Stimulated activated naive CD8-positive, alpha-beta T cell treated with anti-CD3 and anti-CD28 coated beads, Interleukin-15, Interleukin-2, amounts not matched to agents 100 ng/mL and 50 ng/mL, for 24 hours (primary cell): ENCODE measurements around the gene TMEM259.

Source experiments
- H3K27ac Mint-ChIP-seq: one replicate; pipeline ENCODE4 v1.8.0; 2021; ENCODE audit warnings: mild to moderate bottlenecking, mixed read lengths
- H3K27me3 Mint-ChIP-seq: one replicate; pipeline ENCODE4 v1.8.0; 2021; ENCODE audit warnings: mixed read lengths
- H3K36me3 Mint-ChIP-seq: one replicate; pipeline ENCODE4 v1.8.0; 2021; ENCODE audit warnings: low read depth, mixed read lengths
- H3K4me1 Mint-ChIP-seq: one replicate; pipeline ENCODE4 v1.8.0; 2021; ENCODE audit warnings: low read depth, mixed read lengths
- H3K4me3 Mint-ChIP-seq: one replicate; pipeline ENCODE4 v1.8.0; 2021; ENCODE audit warnings: mild to moderate bottlenecking, mixed read lengths
- H3K9me3 Mint-ChIP-seq: one replicate; pipeline ENCODE4 v1.8.0; 2021; ENCODE audit warnings: mixed read lengths

TMEM259 gene

DNA sequence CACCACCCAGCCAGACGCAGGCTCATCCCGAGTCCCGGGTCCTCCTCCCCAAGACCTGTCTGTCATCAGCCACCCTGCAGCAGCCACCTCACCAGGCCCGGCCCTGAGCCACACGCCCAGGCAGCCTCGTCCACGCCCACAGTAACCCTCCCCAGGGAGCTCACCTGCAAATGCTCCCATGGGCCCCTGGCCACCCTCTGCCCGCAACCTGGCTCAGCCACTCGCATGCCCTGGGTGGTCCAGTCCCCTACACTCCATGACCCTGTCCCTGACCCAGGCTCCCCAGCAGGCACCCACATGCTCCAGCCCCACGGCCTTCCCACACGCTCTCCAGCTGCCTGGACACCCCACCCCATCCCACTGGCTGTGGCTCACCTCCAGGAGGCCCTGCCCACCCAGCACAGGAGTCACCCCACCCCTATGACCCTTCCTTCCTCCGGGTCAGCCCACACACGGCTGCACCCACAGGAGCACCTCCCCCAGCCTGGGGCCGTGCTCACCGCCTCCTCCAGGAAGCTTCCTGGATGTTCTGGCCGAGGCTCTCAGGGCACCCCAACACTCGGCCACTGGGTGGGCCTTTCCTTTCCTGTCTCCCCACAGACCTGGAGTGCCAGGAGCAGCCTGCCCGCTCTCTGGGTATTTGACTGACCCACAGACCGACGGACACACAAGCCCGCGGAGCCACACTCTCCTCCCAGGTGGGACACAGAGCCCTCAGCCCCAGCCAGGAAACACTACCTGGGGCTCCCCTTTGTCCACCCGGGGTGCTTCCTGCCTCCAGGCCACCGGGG lies 3.6 kb downstream of the TMEM259 start:
- peaks cover 7% of the 10 kb centered on the region for H3K36me3 Mint-ChIP-seq
- no peaks in the 10 kb centered on the region for H3K27me3 Mint-ChIP-seq
- no peaks in the 10 kb centered on the region for H3K9me3 Mint-ChIP-seq
- H3K27ac Mint-ChIP-seq = peak overlapping the region; percentile 79
- H3K4me3 Mint-ChIP-seq = peak overlapping the region; percentile 35
- H3K4me1 Mint-ChIP-seq = peaks cover 40% of the 10 kb centered on the region

DNA sequence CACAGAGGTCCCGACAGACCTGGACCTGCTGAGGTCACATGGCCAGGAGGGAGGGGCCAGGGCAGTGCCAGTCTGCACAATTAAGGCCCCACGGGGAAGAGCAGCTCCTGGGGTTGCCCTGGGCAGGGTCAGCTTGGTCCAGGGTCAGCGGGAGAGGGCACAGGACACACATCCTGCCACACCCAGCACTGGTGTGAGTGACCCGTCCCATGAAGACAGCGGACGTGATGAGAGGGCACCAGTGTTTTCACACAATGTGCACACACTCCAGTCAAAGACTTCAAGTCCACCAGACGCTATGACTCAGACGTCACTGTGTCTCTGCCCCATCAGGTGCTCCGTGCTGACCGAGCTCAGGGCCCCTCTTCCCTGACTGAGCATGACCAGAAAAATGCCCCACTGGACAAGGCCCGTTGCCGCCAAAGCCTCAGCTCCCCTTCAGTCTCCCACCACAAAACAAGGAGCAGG lies 4.2 kb downstream of the TMEM259 start:
- H3K4me1 Mint-ChIP-seq = peaks cover 39% of the 10 kb centered on the region
- peak overlapping the region; percentile 35 for H3K4me3 Mint-ChIP-seq
- H3K36me3 Mint-ChIP-seq = peaks cover 7% of the 10 kb centered on the region
- H3K9me3 Mint-ChIP-seq = no peaks in the 10 kb centered on the region
- no peaks in the 10 kb centered on the region for H3K27me3 Mint-ChIP-seq
- H3K27ac Mint-ChIP-seq = peak overlapping the region; percentile 79

DNA sequence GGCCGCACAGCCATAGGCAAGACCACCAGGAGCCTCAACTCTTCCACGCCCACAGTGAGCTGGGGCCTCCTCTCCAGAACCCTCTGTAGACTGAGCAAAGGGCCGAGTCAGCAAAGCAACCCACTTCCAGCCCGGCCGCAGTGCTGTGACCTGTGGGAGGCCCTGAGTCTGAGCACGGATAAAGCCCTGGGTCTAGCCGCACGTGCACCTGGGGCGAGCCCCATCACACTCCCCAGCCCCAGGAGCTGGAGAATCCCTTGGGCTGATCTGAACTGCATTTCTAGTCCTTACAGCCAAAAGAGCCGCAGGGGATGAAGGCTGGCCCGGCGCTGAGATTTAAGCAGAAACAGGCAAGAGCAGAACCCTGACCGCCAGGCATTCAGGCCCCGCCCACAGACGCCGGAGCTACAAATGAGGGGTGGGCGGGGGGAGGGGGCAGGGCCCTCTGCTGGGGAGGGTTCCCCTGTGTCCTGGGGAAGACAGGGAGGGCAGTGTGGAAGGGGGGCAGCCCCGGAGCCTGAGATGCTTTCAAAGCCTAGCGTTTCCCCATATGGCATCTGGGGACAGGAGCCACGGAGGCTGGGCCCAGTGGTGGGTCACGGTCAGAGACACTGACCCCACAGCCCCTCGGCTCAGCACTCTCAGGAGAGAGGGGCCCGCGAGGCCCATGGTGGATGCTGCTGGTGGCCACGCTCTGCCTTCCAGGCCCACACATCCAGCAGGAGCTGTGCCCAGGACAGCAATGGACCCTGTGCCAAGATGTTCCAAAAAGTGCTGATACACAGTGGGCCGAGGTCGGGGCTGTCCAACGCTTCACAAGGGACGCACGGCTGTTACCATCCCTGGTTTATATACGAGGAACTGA lies 4.9 kb downstream of the TMEM259 start:
- Mint-ChIP-seq H3K4me3 (no peak overlapping the region), H3K36me3 (peaks cover 7% of the 10 kb centered on the region), H3K27me3 (no peaks in the 10 kb centered on the region), H3K4me1 (peaks cover 33% of the 10 kb centered on the region), H3K27ac (no peak overlapping the region), H3K9me3 (no peaks in the 10 kb centered on the region)

DNA sequence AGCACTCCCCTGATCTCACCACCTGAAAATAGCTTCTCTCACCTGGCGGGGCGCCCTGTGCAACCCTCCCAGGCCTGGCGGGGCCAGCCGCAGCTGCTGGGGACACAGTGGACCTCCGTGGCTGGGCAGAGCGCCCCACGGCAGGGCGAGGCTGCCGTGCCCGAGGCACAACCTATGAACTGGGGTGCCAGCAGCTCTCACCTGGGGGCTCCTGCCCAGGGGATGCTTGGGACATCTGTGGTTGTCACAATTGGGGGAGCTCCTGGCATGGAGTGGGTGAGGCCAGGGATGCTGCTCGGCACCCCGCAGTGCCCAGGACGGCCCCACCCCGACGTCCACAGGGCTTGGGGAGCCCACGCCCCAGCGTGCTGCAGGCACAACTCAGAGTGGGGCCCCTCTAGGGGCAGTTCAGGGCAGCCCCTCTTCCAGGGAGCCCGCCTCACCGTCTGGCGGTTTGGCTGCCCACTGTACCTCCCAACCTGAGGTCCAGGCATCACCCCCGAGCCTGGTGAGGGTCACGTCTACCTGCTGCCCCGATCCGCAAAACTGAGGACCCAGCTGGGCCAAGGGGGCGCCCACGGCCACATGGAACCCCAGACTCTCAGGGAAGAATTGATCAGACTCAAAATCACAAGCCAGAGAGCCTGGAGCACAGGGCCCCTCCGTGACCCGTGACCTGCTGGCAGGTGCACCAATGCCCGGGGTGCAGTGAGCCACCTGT lies 5.7 kb downstream of the TMEM259 start:
- Mint-ChIP-seq H3K36me3 (peaks cover 4% of the 10 kb centered on the region), H3K4me3 (no peak overlapping the region), H3K9me3 (no peaks in the 10 kb centered on the region), H3K27me3 (no peaks in the 10 kb centered on the region), H3K4me1 (peaks cover 32% of the 10 kb centered on the region), H3K27ac (no peak overlapping the region)

DNA sequence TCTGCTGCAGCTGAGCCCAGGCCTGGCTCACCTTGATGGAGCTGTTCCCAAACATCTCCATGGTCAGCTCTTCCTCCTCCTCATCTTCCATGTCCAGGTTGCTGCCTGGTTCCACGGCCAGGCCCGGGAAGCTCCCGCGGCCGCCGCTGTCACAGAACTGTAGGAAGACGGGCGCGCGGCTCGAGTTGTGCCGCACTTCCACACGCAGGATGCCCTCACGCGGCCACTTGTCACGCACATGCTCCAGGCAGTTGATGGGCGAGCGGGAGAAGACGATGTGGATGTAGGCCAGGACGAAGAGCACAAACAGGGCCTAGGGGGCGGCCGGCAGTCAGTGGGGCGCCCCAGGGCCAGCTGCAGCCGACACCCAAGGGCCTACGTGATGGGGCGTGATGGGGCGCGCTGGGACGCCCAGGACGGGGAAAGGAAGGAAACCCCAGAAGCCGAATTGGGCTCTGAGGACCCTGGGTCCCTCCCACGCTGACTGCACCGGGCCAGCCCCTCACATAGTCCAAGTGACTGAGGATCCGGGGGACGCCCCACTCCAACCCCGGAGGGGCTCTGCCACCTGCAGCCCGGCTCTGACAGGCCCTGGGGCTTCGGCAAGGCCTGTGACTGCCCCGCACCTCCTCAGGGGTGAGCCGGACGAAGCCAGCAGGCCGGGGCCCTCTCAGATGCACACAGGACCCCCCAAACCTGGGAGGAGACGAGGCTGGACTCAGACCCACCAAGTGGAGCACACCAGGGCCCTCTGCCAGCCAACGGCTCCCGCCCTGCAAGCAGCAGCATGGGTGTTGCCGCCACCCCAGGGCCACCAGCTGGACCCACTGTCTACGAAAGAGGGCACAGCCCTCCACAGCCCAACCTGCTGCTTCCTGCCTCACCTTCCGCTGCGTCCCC lies 6.5 kb downstream of the TMEM259 start:
- Mint-ChIP-seq H3K36me3 (no peaks in the 10 kb centered on the region), H3K4me3 (no peak overlapping the region), H3K9me3 (no peaks in the 10 kb centered on the region), H3K27me3 (no peaks in the 10 kb centered on the region), H3K27ac (no peak overlapping the region), H3K4me1 (peaks cover 32% of the 10 kb centered on the region)

DNA sequence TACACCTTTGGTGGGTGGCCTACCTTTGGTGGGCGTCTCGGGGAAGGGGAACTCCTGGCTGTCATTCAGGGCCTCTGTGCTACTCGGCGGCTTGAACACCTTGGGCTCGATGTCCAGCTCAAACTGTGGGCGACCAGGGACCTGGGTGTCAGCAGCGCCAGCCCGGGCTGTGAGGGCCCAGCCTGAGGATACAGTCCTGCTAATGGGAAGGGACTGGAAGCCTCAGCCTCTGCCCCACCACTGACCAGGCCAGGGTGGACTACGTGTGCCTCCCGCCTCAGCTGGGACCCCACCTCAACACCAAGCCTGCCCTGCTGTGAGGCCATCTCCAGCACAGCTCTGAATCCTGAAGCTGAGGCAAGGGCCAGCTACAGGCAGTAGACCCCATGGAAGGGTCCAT lies 7.7 kb downstream of the TMEM259 start:
- Mint-ChIP-seq H3K4me3 (no peak overlapping the region), H3K4me1 (peaks cover 21% of the 10 kb centered on the region)

DNA sequence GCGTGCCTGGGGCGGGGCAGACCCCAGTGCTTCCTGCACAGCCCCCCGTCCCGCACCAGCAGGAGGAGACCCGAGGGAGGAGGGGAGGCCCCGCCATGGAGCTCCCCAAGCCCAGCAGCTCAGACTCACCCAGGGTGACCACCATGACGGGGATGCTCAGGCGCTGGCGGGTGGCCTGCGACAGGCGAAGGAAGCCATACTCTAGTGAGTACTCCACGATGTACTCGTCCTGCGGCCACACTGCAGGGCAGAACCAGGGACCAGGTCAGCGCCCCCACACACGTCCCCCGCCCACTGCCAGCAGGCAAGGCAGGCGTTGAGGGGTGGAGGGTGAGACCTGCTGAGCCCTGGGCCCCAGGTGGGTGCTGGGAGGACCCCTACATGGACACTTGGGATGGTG lies 8.6 kb downstream of the TMEM259 start:
- no peak overlapping the region for H3K27ac Mint-ChIP-seq
- H3K9me3 Mint-ChIP-seq = no peaks in the 10 kb centered on the region
- no peaks in the 10 kb centered on the region for H3K27me3 Mint-ChIP-seq
- H3K36me3 Mint-ChIP-seq = no peaks in the 10 kb centered on the region
- H3K4me1 Mint-ChIP-seq = peaks cover 13% of the 10 kb centered on the region
- H3K4me3 Mint-ChIP-seq = no peak overlapping the region

More for the DNA sequence above, 7.7 kb downstream of the TMEM259 start:
- H3K27me3 Mint-ChIP-seq = no peaks in the 10 kb centered on the region
- H3K27ac Mint-ChIP-seq = no peak overlapping the region
- no peaks in the 10 kb centered on the region for H3K9me3 Mint-ChIP-seq
- H3K36me3 Mint-ChIP-seq = no peaks in the 10 kb centered on the region

DNA sequence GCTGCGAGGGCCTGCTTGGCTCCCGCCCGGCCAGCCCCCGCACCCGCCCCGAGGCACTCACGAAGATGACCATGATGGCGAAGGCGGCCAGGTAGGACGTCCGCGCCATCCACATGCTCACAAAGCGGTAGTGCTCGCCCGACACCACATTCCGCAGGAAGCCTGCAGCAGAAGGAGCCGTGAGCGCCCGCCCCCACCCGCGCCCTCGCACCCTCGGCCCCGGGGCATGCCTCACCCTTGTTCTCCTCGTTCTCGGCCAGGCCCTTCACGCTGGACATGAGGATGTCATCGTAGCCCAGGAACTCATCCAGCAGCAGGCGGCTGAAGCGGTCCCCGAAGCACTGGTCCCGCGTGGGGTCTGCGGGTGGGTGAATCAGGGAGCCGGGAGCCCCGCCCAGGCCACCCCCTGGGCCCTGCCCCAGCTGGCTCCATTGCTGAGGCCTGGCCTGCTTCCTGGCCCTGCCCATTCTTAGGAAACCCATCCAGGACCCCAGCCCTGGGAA lies 9.0 kb downstream of the TMEM259 start:
- H3K36me3 Mint-ChIP-seq = no peaks in the 10 kb centered on the region

DNA sequence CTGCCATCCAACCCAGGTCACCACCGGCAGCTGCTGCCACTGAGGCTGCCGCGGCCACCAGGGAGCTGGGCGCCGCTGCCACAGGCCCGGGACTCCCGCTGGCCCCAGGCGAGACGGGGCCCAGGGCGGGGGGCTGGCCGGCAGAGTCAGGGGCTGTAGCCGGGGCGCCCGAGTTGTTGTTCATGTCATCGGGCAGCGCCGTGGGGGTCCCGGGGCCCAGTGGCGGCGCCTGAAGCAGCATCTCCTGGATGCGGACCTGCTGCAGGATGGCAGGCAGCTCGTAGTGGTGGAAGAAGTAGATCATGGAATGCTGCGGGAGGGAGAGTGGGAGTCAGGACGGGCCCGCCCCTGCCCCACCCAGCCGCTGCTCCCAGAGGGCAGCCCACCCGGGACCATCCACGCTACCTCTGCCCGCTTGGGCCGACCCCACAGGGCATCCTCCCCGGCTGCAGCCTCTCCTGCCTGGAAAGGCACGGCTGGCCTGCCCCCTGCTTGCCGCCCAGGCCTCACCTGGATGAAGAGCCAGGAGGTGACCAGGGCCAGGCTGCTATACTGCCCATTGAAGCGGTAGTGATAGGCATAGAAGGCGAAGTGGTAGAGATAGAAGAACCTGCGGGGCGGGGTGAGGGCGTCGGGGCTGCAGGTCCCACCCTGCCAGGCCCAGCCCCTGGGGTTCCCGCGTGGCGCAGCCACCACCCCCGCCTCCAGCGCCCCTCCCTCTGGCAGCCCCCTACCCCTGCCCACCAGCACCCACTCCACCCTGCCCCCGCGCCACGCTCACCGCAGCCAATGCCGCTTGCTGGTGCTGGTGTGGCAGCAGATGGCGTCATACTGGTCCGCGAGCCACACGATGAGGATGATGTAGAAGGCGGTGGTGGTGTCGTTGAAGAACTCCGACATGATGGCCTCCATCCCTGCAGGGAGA lies 10.1 kb downstream of the TMEM259 start:
- H3K27me3 Mint-ChIP-seq = no peaks in the 10 kb centered on the region
- H3K36me3 Mint-ChIP-seq = no peaks in the 10 kb centered on the region
- no peaks in the 10 kb centered on the region for H3K9me3 Mint-ChIP-seq
- no peak overlapping the region for H3K27ac Mint-ChIP-seq
- H3K4me3 Mint-ChIP-seq = no peak overlapping the region
- H3K4me1 Mint-ChIP-seq = peaks cover 2% of the 10 kb centered on the region

More for the DNA sequence above, 9.0 kb downstream of the TMEM259 start:
- Mint-ChIP-seq H3K27ac (no peak overlapping the region), H3K9me3 (no peaks in the 10 kb centered on the region), H3K27me3 (no peaks in the 10 kb centered on the region), H3K4me3 (no peak overlapping the region), H3K4me1 (peaks cover 9% of the 10 kb centered on the region)

DNA sequence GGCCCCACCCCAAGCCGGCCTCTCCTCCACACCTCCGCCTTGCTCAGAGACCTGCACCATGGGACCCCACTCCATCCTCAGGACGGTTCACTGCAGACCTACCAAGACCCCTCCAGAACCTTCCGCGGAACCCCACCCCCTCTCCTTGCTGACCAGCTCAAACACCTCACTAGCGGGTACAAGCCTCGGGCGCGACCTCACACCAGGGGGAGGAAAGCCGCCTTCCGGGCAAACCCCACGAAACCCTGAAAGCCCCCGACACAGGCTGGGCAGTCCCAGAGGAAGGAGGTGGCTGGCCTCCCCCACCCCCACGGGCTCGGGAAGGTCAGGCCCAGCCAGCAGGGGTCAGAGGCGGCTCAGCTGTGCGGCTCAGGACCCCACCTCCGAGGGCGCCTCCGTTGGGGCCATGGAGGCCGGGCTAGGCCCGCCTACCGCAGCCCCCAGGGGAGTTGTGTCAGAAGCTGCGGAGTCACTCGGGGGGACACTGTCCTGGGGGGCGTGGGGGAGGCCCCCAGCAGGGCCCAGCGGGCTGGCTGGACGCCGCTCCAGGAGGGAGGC lies 10.9 kb downstream of the TMEM259 start:
- H3K27me3 Mint-ChIP-seq = no peaks in the 10 kb centered on the region
- H3K4me3 Mint-ChIP-seq = no peak overlapping the region
- no peak overlapping the region for H3K27ac Mint-ChIP-seq
- no peaks in the 10 kb centered on the region for H3K36me3 Mint-ChIP-seq
- H3K4me1 Mint-ChIP-seq = no peaks in the 10 kb centered on the region
- H3K9me3 Mint-ChIP-seq = no peaks in the 10 kb centered on the region

DNA sequence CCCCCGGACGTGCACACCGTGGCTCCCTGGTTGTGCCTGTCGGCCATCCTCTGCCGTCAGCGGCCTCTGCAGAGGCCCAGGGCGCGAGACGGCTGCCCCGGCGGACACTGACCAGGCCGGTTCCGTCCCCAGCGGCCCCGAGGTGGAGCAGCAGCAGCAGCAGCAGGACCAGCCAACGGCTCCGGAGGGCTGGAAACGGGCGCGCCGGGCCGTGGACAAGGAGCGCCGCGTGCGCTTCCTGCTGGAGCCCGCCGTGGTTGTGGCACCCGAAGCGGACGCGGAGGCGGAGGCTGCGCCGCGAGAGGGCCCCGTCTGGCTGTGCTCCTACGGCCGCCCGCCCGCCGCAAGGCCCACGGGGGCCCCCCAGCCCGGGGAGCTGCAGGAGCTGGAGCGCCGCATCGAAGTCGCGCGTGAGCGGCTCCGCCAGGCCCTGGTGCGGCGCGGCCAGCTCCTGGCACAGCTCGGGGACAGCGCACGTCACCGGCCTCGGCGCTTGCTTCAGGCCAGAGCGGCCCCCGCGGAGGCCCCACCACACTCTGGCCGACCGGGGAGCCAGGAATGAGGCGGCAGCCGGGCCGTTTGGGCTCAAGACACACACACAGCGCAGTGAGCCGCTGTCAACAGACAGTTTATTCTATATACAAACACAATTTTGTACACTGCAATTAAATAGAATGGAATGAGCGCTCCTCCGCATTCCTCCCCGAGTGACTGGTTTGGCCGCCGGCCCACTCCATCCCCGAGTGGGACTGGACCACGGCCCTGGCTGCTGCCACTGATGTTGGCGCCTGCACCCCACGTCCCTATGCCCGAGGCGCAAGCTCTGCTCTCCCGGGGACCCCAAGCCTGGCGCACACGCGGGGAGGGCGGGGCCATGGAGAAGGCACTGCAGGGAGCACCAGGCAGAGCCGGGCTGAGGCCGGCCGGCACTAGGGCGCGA lies 11.6 kb downstream of the TMEM259 start:
- no peaks in the 10 kb centered on the region for H3K36me3 Mint-ChIP-seq
- H3K27me3 Mint-ChIP-seq = no peaks in the 10 kb centered on the region
- H3K4me1 Mint-ChIP-seq = no peaks in the 10 kb centered on the region
- H3K4me3 Mint-ChIP-seq = no peak overlapping the region
- no peaks in the 10 kb centered on the region for H3K9me3 Mint-ChIP-seq
- no peak overlapping the region for H3K27ac Mint-ChIP-seq
